K562 (cell line): ENCODE results near the gene LIF. TPM values are rescaled to one million over a fixed set of nuclear protein-coding genes. Genes with fewer than 3 reads are reported as not detected.
A peak's percentile ranks its signal among the peaks of the same experiment; 100 is the strongest.

Source experiments
- ATAC-seq: fragments of 200-7000 bp; cut with Tn5 transposase; 3 replicates; pipeline ENCODE4 v1.9.1; 2020; ENCODE audit warnings: moderate library complexity
- BruUV-seq: library from RNA; stranded (reverse); fragments of 400-500 nt; replicated peaks from 2 replicates; lab custom pipeline; 2021; lab: Mats Ljungman, UMichigan
- CTCF ChIA-PET: fragments of 300-600 bp; formaldehyde crosslinking; extraction: SDS; loops from one replicate; lab custom pipeline; 2021; ENCODE audit warnings: low intra/inter-chr PET ratio; lab: Yijun Ruan, JAX
- POLR2A ChIA-PET: fragments of 300-600, 350-650 bp; sonication (Branson Sonifier 250); formaldehyde crosslinking; extraction: SDS; loops from one replicate; lab custom pipeline; 2021; ENCODE audit warnings: antibody characterized with exemption, inconsistent platforms; lab: Yijun Ruan, JAX
- DNase-seq, 4 experiments: peaks; one replicate each; pipeline versions ENCODE4 v3.0.0 to v3.0.0-alpha.2; 2011 to 2018; ENCODE audit warnings: low spot score in 3 of 4, mixed read lengths in 3 of 4; ENCODE audit errors: extremely low read depth in 1 of 4
- FAIRE-seq: peaks from 2 replicates; lab custom pipeline; 2011; peaks lifted over from hg19 to GRCh38; lab: Jason Lieb, UNC
- H2AFZ ChIP-seq: 2 replicates; pipeline ENCODE4 v1.6.0; 2011; ENCODE audit warnings: low read depth, low read length, control low read depth, inconsistent platforms
- H3K27ac ChIP-seq: fragments of 200-600 bp; 3 replicates; pipeline ENCODE4 v1.8.0; 2011; ENCODE audit warnings: low read depth, mild to moderate bottlenecking, control low read depth, inconsistent platforms, low read length, moderate library complexity, mixed read lengths; ENCODE audit errors: extremely low read depth
- H3K27me3 ChIP-seq, 2 experiments: fragments of 300-600 bp in 1 of 2; 2 replicates in 1 of 2; 3 replicates in 1 of 2; pipeline versions ENCODE4 v1.6.0 to v1.8.0; 2011; ENCODE audit warnings: inconsistent platforms in 2 of 2, low read length in 2 of 2, mild to moderate bottlenecking in 1 of 2, mixed read lengths in 1 of 2, moderate library complexity in 1 of 2; ENCODE audit not compliant: control insufficient read depth in 2 of 2, insufficient read depth in 2 of 2
- H3K36me3 ChIP-seq: fragments of 300-600 bp; 3 replicates; pipeline ENCODE4 v1.8.0; 2011; ENCODE audit warnings: mild to moderate bottlenecking, low read length, inconsistent platforms; ENCODE audit not compliant: control insufficient read depth, insufficient read depth
- H3K4me1 ChIP-seq, 2 experiments: fragments of 200-600 bp in 1 of 2; replicated peaks in 1 of 2; 2 replicates in 1 of 2; 3 replicates in 1 of 2; pipeline versions ENCODE4 v1.5.1 to v1.8.0; 2011; ENCODE audit warnings: inconsistent platforms in 2 of 2, low read length in 2 of 2, mild to moderate bottlenecking in 1 of 2, mixed read lengths in 1 of 2, moderate library complexity in 1 of 2; ENCODE audit not compliant: control insufficient read depth in 2 of 2, insufficient read depth in 2 of 2
- H3K4me2 ChIP-seq: 2 replicates; pipeline ENCODE4 v1.6.1; 2011; ENCODE audit warnings: low read length, control low read depth, inconsistent platforms, mixed read lengths; ENCODE audit not compliant: insufficient read depth
- H3K4me3 ChIP-seq: fragments of 200-600 bp; sonication (generic), shearing (Covaris generic); 2 replicates; pipeline ENCODE4 v1.5.1; 2016; ENCODE audit warnings: control low read depth, inconsistent platforms
- H3K79me2 ChIP-seq: fragments of 200-600 bp; 3 replicates; pipeline ENCODE4 v1.8.0; 2011; ENCODE audit warnings: low read length, inconsistent platforms; ENCODE audit not compliant: control insufficient read depth, insufficient read depth
- H3K9ac ChIP-seq, 2 experiments: 2 replicates each; pipeline versions ENCODE4 v1.6.0 to v1.6.1; 2011; ENCODE audit warnings: low read depth in 2 of 2, low read length in 2 of 2, control low read depth in 1 of 2, inconsistent platforms in 1 of 2, mild to moderate bottlenecking in 1 of 2, mixed read lengths in 1 of 2; ENCODE audit not compliant: insufficient read depth in 1 of 2
- H3K9me1 ChIP-seq: one replicate; pipeline ENCODE4 v1.6.0; 2011; ENCODE audit warnings: inconsistent platforms, mild to moderate bottlenecking, low read length, moderate library complexity; ENCODE audit not compliant: control insufficient read depth, insufficient read depth
- H3K9me3 ChIP-seq: replicated peaks from 2 replicates; pipeline ENCODE4 v1.5.1; 2011; ENCODE audit warnings: low read depth, low read length, inconsistent platforms; ENCODE audit not compliant: control insufficient read depth, insufficient read depth
- H4K20me1 ChIP-seq: replicated peaks from 2 replicates; pipeline ENCODE4 v1.6.1; 2011; ENCODE audit warnings: low read length, inconsistent platforms, mixed read lengths; ENCODE audit not compliant: control insufficient read depth, insufficient read depth
- CHCHD3 ChIP-seq: fragments of 250-450 bp; sonication (Bioruptor Pico); IDR thresholded peaks from 2 replicates; pipeline ENCODE4 v2.1.2; 2022; ENCODE audit warnings: mild to moderate bottlenecking
- MNT ChIP-seq, 2 experiments: fragments of 450-650 bp; conservative IDR thresholded peaks; 2 replicates each; pipeline ENCODE4 v1.6.1; 2017; ENCODE audit warnings: mild to moderate bottlenecking in 2 of 2, moderate library complexity in 2 of 2
- PYGO2 ChIP-seq: fragments of 450-650 bp; IDR thresholded peaks from 2 replicates; pipeline ENCODE4 v1.6.1; 2016; ENCODE audit warnings: mild to moderate bottlenecking, missing genetic modification characterization, moderate library complexity, missing compliant biosample characterization
- SPI1 ChIP-seq: IDR thresholded peaks from 2 replicates; pipeline ENCODE4 v1.6.1; 2011; ENCODE audit warnings: low read depth, low read length, control low read depth, borderline replicate concordance
- ZKSCAN1 ChIP-seq: fragments of 150-350 bp; IDR thresholded peaks from 2 replicates; pipeline ENCODE4 v1.6.1; 2016; ENCODE audit warnings: low read depth, low read length
- WGBS: fragments of 100-300 bp; shearing (Covaris generic); methylation state at CpG from one replicate; pipeline ENCODE4 v1.1.6; 2016; ENCODE audit warnings: low coverage, mixed read lengths; ENCODE audit not compliant: insufficient coverage; ENCODE audit errors: missing lambda C conversion rate; 5-methylcytosine and 5-hydroxymethylcytosine counted together
- in situ Hi-C: fragments of 300-500 bp; cut with MboI; formaldehyde crosslinking; loops from 4 replicates; pipeline ENCODE4 v1.15.0; 2018; ENCODE audit warnings: inconsistent platforms, mixed read lengths
- intact Hi-C: fragments of 100-400 bp; cut with micrococcal nuclease; formaldehyde crosslinking; loops from 2 replicates; pipeline ENCODE4 v1.14.2; 2022
- polyA plus RNA-seq, 8 experiments: library from polyadenylated mRNA; depleted of rRNA in 4 of 8; stranded (reverse) in 5 of 8; unstranded in 3 of 8; fragments of >200 nt; fragmentation: Nextera tagmentation in 2 of 8; fragmentation: Illumina TruSeq in 1 of 8; extraction: Ambion mirVana in 2 of 8; extraction: Trizol in 1 of 8; gene quantifications; 2 replicates each; pipeline versions ENCODE4 v1.2.1 to v1.2.3, GENCODE V29; 2011 to 2014; ENCODE audit warnings: inconsistent platforms in 1 of 8, missing spikeins in 1 of 8
- total RNA-seq, 7 experiments: library from RNA; depleted of rRNA in 6 of 7; stranded (reverse); fragments of >200 nt in 6 of 7; fragmentation: Illumina TruSeq in 2 of 7; extraction: Trizol in 2 of 7; gene quantifications; 2 replicates each; pipeline versions ENCODE4 v1.2.1 to v1.2.3, GENCODE V29; 2011 to 2021; ENCODE audit warnings: low replicate concordance in 1 of 7
- TF ChIP-seq, protein P1 (sequence below): fragments of 450-650 bp; IDR thresholded peaks from 2 replicates; pipeline ENCODE4 v1.6.1; 2016; ENCODE audit warnings: mild to moderate bottlenecking, moderate library complexity

LIF gene
- total and polyA plus RNA-seq, 9 of the 15 experiments (the other 6 are each of a cell fraction or from before 2014, with no cell fraction given), result 0.05 to 0.39 (median 0.18) TPM; not detected in 3

DNA sequence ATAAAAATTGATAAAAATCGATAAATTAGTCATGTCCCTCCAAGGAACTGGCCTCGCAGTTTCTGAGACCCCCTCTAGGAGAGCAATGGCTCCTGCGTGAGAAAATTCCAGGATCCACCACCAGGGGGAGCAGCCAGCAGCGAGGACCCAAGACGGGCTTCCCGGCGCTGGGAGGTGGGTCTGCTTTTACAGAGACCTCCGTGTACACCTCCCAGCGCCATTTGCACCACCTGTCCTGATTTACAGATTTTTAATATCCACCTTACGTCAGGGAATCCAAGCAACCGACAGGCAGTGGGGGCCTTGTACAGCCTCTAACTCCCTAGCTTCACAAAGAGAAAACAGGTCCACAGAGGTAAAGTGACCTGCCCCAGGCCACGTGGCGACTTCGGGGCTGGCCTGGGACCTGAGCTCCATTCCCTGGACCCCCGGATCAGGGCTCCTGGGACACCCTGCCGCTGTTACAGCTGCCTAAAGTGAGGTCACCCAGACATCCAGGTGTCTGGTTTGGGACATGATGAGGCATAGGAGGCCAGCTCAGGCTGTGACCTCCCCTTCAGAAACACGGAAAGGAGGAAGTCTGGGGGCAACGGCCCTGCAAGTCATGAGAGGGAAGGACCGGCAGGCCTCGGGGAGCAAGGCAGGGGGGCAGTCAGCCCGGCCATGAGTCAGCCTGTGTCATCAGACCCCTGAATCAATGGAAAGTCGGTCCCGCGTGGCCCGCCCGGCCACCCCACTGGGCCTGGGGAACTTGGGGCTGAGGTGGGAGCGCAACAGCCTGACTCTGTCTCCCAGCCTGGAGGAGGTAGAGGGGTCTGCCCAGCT lies 16.6 kb upstream of the LIF start:
- CTCF ChIA-PET, result interaction anchor here (0.7 to 2.4 kb wide), 5 partner anchors 24 to 890 kb away, joined by 3 to 23 read pairs (median 4); partner anchors contain the start of genes RNF215 and TBC1D10A
- Histone ChIP-seq H3K9ac (peak overlapping the region in 1 of 2 experiments; percentile 84; a peak in 3 of 4 replicates), H3K9me1 (no peaks in the 10 kb centered on the region), H3K4me1 (peaks cover 2 to 48% of the 10 kb centered on the region in 2 experiments; a peak in 3 of 5 replicates), H2AFZ (peak overlapping the region; percentile 75), H3K4me3 (no peak overlapping the region), H3K27me3 (no peaks in the 10 kb centered on the region), H3K27ac (no peak overlapping the region; the same call in 2 of the 3 replicates), H3K4me2 (peak overlapping the region; percentile 42; the same call in 1 of the 2 replicates), H3K9me3 (no peaks in the 10 kb centered on the region), H3K79me2 (no peaks in the 10 kb centered on the region), H4K20me1 (no peaks in the 10 kb centered on the region), H3K36me3 (no peaks in the 10 kb centered on the region)
- 20% methylated on average over 23 of the region's 27 CpGs for WGBS
- in situ Hi-C loops (no loop called here), intact Hi-C loops (loop anchor here (1.0 kb wide), 1 partner anchor 23 kb away; no protein-coding TSS in a partner anchor)
- DNase-seq (peak; percentile 71 to 78 (median 73)), ATAC-seq (peak; percentile 83), FAIRE-seq (peak; percentile 78)
- POLR2A ChIA-PET, result interaction anchor here (0.6 to 1.0 kb wide), 4 partner anchors 12 to 245 kb away, joined by 3 to 4 read pairs (median 4); partner anchors contain the start of gene RNF215
- BruUV-seq, result no TSS peak
- TF ChIP-seq SPI1 (peak; percentile 34; the same call in 1 of the 2 replicates), PYGO2 (tag) (no peak), ZKSCAN1 (no peak), CHCHD3 (CRISPR knock-in tag) (no peak), MNT (conservative IDR thresholded peaks at IDR 0.05) (0 out of 4 replicates have a peak, but pooled peaks of 1 of the 2 experiments have one; percentile 47)
- TF ChIP-seq, protein P1, sequence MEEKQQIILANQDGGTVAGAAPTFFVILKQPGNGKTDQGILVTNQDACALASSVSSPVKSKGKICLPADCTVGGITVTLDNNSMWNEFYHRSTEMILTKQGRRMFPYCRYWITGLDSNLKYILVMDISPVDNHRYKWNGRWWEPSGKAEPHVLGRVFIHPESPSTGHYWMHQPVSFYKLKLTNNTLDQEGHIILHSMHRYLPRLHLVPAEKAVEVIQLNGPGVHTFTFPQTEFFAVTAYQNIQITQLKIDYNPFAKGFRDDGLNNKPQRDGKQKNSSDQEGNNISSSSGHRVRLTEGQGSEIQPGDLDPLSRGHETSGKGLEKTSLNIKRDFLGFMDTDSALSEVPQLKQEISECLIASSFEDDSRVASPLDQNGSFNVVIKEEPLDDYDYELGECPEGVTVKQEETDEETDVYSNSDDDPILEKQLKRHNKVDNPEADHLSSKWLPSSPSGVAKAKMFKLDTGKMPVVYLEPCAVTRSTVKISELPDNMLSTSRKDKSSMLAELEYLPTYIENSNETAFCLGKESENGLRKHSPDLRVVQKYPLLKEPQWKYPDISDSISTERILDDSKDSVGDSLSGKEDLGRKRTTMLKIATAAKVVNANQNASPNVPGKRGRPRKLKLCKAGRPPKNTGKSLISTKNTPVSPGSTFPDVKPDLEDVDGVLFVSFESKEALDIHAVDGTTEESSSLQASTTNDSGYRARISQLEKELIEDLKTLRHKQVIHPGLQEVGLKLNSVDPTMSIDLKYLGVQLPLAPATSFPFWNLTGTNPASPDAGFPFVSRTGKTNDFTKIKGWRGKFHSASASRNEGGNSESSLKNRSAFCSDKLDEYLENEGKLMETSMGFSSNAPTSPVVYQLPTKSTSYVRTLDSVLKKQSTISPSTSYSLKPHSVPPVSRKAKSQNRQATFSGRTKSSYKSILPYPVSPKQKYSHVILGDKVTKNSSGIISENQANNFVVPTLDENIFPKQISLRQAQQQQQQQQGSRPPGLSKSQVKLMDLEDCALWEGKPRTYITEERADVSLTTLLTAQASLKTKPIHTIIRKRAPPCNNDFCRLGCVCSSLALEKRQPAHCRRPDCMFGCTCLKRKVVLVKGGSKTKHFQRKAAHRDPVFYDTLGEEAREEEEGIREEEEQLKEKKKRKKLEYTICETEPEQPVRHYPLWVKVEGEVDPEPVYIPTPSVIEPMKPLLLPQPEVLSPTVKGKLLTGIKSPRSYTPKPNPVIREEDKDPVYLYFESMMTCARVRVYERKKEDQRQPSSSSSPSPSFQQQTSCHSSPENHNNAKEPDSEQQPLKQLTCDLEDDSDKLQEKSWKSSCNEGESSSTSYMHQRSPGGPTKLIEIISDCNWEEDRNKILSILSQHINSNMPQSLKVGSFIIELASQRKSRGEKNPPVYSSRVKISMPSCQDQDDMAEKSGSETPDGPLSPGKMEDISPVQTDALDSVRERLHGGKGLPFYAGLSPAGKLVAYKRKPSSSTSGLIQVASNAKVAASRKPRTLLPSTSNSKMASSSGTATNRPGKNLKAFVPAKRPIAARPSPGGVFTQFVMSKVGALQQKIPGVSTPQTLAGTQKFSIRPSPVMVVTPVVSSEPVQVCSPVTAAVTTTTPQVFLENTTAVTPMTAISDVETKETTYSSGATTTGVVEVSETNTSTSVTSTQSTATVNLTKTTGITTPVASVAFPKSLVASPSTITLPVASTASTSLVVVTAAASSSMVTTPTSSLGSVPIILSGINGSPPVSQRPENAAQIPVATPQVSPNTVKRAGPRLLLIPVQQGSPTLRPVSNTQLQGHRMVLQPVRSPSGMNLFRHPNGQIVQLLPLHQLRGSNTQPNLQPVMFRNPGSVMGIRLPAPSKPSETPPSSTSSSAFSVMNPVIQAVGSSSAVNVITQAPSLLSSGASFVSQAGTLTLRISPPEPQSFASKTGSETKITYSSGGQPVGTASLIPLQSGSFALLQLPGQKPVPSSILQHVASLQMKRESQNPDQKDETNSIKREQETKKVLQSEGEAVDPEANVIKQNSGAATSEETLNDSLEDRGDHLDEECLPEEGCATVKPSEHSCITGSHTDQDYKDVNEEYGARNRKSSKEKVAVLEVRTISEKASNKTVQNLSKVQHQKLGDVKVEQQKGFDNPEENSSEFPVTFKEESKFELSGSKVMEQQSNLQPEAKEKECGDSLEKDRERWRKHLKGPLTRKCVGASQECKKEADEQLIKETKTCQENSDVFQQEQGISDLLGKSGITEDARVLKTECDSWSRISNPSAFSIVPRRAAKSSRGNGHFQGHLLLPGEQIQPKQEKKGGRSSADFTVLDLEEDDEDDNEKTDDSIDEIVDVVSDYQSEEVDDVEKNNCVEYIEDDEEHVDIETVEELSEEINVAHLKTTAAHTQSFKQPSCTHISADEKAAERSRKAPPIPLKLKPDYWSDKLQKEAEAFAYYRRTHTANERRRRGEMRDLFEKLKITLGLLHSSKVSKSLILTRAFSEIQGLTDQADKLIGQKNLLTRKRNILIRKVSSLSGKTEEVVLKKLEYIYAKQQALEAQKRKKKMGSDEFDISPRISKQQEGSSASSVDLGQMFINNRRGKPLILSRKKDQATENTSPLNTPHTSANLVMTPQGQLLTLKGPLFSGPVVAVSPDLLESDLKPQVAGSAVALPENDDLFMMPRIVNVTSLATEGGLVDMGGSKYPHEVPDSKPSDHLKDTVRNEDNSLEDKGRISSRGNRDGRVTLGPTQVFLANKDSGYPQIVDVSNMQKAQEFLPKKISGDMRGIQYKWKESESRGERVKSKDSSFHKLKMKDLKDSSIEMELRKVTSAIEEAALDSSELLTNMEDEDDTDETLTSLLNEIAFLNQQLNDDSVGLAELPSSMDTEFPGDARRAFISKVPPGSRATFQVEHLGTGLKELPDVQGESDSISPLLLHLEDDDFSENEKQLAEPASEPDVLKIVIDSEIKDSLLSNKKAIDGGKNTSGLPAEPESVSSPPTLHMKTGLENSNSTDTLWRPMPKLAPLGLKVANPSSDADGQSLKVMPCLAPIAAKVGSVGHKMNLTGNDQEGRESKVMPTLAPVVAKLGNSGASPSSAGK, result peak; percentile 45
